Spleen (tissue), 11 donors: ENCODE results near the gene CCDC88A. TPM values are rescaled to one million over a fixed set of nuclear protein-coding genes. Genes with fewer than 3 reads are reported as not detected.
"Not testable (repeated sequence)": the region's sequence is repeated elsewhere in the genome, so short reads cannot be mapped to it uniquely, and the experiment has no call there.

Experiments
- DNase-seq: peaks from one replicate; pipeline ENCODE4 v3.0.0-alpha.2; 2020
- H3K27ac ChIP-seq, 8 donors: fragments of 200-600 bp; sonication (generic) in 7 of 8; 1 replicate in 4 of 8; 2 replicates in 4 of 8; pipeline versions ENCODE4 v1.5.0 to v1.8.0; 2016 to 2021; ENCODE audit warnings: inconsistent platforms in 4 of 8, mild to moderate bottlenecking in 4 of 8, moderate library complexity in 1 of 8
- H3K27me3 ChIP-seq, 7 donors: fragments of 200-600 bp; sonication (generic) in 6 of 7; replicated peaks in 1 of 7; 1 replicate in 4 of 7; 2 replicates in 3 of 7; pipeline versions ENCODE4 v1.5.0 to v1.8.0; 2016 to 2021; ENCODE audit warnings: inconsistent platforms in 3 of 7, mild to moderate bottlenecking in 1 of 7
- H3K36me3 ChIP-seq, 6 donors: fragments of 200-600 bp; sonication (generic) in 5 of 6; 1 replicate in 4 of 6; 2 replicates in 2 of 6; pipeline versions ENCODE4 v1.5.0 to v1.8.0; 2016 to 2021; ENCODE audit warnings: inconsistent platforms in 2 of 6
- H3K4me1 ChIP-seq, 6 donors: fragments of 200-600 bp; sonication (generic) in 5 of 6; 1 replicate in 3 of 6; 2 replicates in 3 of 6; pipeline versions ENCODE4 v1.5.0 to v1.8.0; 2016 to 2021; ENCODE audit warnings: inconsistent platforms in 3 of 6
- H3K4me3 ChIP-seq, 8 donors: fragments of 200-600 bp; sonication (generic) in 7 of 8; 1 replicate in 4 of 8; 2 replicates in 4 of 8; pipeline versions ENCODE4 v1.5.0 to v1.8.0; 2016 to 2021; ENCODE audit warnings: inconsistent platforms in 4 of 8, mild to moderate bottlenecking in 4 of 8, moderate library complexity in 2 of 8
- H3K9me3 ChIP-seq, 8 donors: fragments of 200-600 bp; sonication (generic) in 7 of 8; 1 replicate in 4 of 8; 2 replicates in 4 of 8; pipeline versions ENCODE4 v1.5.0 to v1.8.0; 2016 to 2021; ENCODE audit warnings: inconsistent platforms in 4 of 8
- POLR2A ChIP-seq, 3 donors: fragments of 450-650 bp; IDR thresholded peaks; one replicate each; pipeline ENCODE4 v1.5.1; 2017; ENCODE audit warnings: antibody characterized with exemption in 3 of 3, mild to moderate bottlenecking in 1 of 3
- POLR2AphosphoS5 ChIP-seq, 3 donors: sonication (generic); formaldehyde crosslinking; IDR thresholded peaks; one replicate each; pipeline ENCODE4 v1.5.1; 2017; ENCODE audit warnings: antibody characterized with exemption in 3 of 3
- WGBS, 5 donors: extraction: QIAGEN DNeasy Blood & Tissue Kit in 3 of 5; methylation state at CpG; one replicate each; pipeline versions ENCODE4 v1.1.5 to v1.1.7; 2013 to 2018; 5-methylcytosine and 5-hydroxymethylcytosine counted together
- intact Hi-C: fragments of 100-400 bp; cut with DNase I; formaldehyde crosslinking; loops from one replicate; pipeline ENCODE4 v1.15.0; 2023; ENCODE audit warnings: low total_unique reads
- polyA plus RNA-seq, 3 donors: library from polyadenylated mRNA; stranded (reverse); fragments of 200-250 nt; gene quantifications; one replicate each; pipeline ENCODE4 v1.2.1, GENCODE V29; 2013
- total RNA-seq, 7 donors: library from RNA; depleted of rRNA in 3 of 7; stranded (reverse); fragments of >200 nt in 3 of 7; fragmentation: NEBNext Ultra II Directional in 4 of 7; extraction: Animal tissue kit (Norgen Biotek cat#: 25700) in 4 of 7; gene quantifications; one replicate each; pipeline versions ENCODE4 v1.1.0 to v1.2.1, GENCODE V29; 2016 to 2021
- TF ChIP-seq, protein P1 (sequence below), 11 experiments: fragments of 200-600 bp in 7 of 11; fragments of 450-650 bp in 4 of 11; sonication (generic) in 4 of 11; IDR thresholded peaks in 8 of 11; conservative IDR thresholded peaks in 3 of 11; 1 replicate in 7 of 11; 2 replicates in 4 of 11; pipeline versions ENCODE4 v1.4.0 to v1.8.0; 2016 to 2021; ENCODE audit warnings: antibody characterized with exemption in 11 of 11, inconsistent platforms in 4 of 11, mild to moderate bottlenecking in 1 of 11
- donor health status: healthy with polysubstance abuse.
- donor health status: DM: no; HTN: no; CAD: no; lungs with moderate emphysema.
- donor health status: DM: no; HTN: no; CAD: no.
- donor health status: Bipolar disorder and iron deficiency.
- donor health status: healthy.
- donor health status: DM: no; HTN: no; CAD: no.
- donor health status: DM: yes; HTN: yes; CAD: no.

Gene CCDC88A
- total and polyA plus RNA-seq, 10 donors = 16.4 to 130 (median 77.9) TPM

DNA sequence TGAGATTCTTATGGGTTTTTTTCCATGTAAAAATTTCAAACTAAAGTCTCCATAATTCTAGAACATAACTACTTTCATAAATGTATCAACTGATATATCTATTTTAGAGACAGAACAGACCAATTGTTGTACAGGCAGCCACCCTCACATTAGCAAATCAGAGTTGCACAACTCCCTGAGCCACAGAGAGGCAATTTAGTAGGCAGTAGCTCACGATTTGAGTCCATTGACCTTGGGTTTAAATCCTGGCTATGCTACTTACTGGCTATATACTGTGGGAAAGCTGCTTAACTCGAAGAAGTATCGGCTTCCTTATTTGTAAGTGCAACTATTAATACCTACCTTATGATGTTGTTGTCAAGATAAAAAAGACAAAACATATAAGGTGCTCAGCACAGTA is 166.8 kb downstream of the CCDC88A start:
- TF ChIP-seq POLR2A (IDR thresholded peaks at IDR 0.05) (no peak), POLR2AphosphoS5 (IDR thresholded peaks at IDR 0.05) (no peak)
- TF ChIP-seq, protein P1, sequence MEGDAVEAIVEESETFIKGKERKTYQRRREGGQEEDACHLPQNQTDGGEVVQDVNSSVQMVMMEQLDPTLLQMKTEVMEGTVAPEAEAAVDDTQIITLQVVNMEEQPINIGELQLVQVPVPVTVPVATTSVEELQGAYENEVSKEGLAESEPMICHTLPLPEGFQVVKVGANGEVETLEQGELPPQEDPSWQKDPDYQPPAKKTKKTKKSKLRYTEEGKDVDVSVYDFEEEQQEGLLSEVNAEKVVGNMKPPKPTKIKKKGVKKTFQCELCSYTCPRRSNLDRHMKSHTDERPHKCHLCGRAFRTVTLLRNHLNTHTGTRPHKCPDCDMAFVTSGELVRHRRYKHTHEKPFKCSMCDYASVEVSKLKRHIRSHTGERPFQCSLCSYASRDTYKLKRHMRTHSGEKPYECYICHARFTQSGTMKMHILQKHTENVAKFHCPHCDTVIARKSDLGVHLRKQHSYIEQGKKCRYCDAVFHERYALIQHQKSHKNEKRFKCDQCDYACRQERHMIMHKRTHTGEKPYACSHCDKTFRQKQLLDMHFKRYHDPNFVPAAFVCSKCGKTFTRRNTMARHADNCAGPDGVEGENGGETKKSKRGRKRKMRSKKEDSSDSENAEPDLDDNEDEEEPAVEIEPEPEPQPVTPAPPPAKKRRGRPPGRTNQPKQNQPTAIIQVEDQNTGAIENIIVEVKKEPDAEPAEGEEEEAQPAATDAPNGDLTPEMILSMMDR (IDR thresholded peaks at IDR 0.05 in 8 of 11, conservative IDR thresholded peaks at IDR 0.05 in 3 of 11) = no peak
- H3K4me1 ChIP-seq = no peaks in the 10 kb centered on the region
- intact Hi-C loops = no loop called here
- H3K27ac ChIP-seq = no peak overlapping the region
- no peak overlapping the region for H3K4me3 ChIP-seq
- peaks cover 0 to 98% (median 61%) of the 10 kb centered on the region in 6 donors for H3K36me3 ChIP-seq
- DNase-seq = no peak
- H3K27me3 ChIP-seq = no peaks in the 10 kb centered on the region
- H3K9me3 ChIP-seq = no peaks in the 10 kb centered on the region
- 78 to 93% (median 86%) methylated on average over 3 of the region's 3 CpGs for WGBS, 5 donors

DNA sequence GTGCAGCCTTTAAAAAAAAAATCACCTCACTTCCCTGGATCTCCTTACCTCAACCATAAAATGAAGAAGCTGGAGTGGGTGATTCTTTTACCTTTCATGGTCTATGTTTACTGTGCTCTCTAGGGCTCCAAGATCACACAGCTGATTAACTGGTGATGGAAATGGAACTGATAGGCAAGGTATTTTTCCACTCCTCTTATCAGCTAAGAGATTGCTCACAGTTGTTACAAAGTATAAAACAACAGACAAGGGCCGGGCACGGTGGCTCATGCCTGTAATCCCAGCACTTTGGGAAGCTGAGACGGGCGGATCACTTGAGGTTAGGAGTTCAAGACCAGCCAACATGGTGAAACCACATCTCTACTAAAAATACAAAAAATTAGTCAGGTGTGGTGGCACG is 172.6 kb downstream of the CCDC88A start:
- intact Hi-C loops = no loop called here
- Histone ChIP-seq H3K4me3 (no peak overlapping the region), H3K4me1 (no peaks in the 10 kb centered on the region), H3K9me3 (no peaks in the 10 kb centered on the region), H3K27me3 (no peaks in the 10 kb centered on the region), H3K27ac (no peak overlapping the region), H3K36me3 (peaks cover 0 to 99% (median 65%) of the 10 kb centered on the region in 6 donors)
- 80 to 99% (median 94%) methylated on average over 5 of the region's 5 CpGs for WGBS, 5 donors
- no peak for DNase-seq
- TF ChIP-seq POLR2AphosphoS5 (IDR thresholded peaks at IDR 0.05) (no peak), POLR2A (IDR thresholded peaks at IDR 0.05) (no peak)
- TF ChIP-seq, protein P1 (IDR thresholded peaks at IDR 0.05 in 8 of 11, conservative IDR thresholded peaks at IDR 0.05 in 3 of 11) = no peak

DNA sequence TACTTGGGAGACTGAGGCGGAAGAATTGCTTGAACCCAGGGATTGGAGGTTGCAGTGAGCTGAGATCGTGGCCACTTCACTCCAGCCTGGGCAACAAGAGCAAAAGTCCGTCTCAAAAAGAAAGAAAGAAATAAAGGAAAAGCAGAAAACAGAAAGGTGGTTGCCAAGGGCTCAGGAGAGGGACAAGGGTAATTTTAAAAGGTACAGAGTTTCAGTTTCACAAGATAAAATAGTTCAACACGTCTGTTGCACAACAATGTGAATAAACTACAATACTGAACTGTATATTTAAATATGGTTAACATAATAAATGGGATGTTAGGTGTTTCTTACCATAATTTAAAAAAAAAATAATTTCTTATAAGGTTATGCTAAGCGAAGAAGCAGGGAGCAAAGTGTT is 174.2 kb downstream of the CCDC88A start:
- H3K36me3 ChIP-seq = peaks cover 0 to 99% (median 65%) of the 10 kb centered on the region in 6 donors
- 83 to 93% (median 88%) methylated on average over 5 of the region's 5 CpGs for WGBS, 5 donors

DNA sequence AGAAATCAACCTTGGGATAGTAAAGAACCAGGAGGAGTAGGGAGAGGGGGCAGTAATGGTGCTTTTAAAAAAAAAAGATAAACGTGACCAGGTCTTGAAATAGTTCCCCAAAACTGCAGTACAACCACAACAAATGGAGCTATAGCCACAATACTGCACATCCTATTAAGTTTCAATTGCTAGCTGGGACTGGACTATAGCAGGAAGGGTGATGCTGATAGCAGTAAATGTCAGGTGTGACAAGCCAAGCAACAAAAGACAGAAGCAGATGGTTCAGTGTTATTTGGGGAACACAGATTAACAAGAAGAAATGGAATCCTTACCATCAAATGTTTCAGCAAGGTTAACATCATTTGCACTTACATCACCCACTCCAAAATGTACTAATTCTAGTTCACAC is 177.0 kb downstream of the CCDC88A start:
- Histone ChIP-seq H3K36me3 (peaks cover 0 to 100% (median 62%) of the 10 kb centered on the region in 6 donors), H3K27ac (no peak overlapping the region), H3K4me1 (no peaks in the 10 kb centered on the region), H3K4me3 (no peak overlapping the region), H3K9me3 (no peaks in the 10 kb centered on the region), H3K27me3 (no peaks in the 10 kb centered on the region)
- intact Hi-C loops = no loop called here
- TF ChIP-seq, protein P1 (IDR thresholded peaks at IDR 0.05 in 8 of 11, conservative IDR thresholded peaks at IDR 0.05 in 3 of 11) = no peak
- TF ChIP-seq POLR2AphosphoS5 (IDR thresholded peaks at IDR 0.05) (no peak), POLR2A (IDR thresholded peaks at IDR 0.05) (no peak)
- 43 to 68% (median 56%) methylated on average over 1 of the region's 1 CpG for WGBS, 5 donors
- no peak for DNase-seq

More for the DNA sequence above, 174.2 kb downstream of the CCDC88A start:
- no peaks in the 10 kb centered on the region for H3K27me3 ChIP-seq
- H3K9me3 ChIP-seq = no peaks in the 10 kb centered on the region
- no peak overlapping the region for H3K4me3 ChIP-seq
- intact Hi-C loops = no loop called here
- TF ChIP-seq, protein P1 (IDR thresholded peaks at IDR 0.05 in 8 of 11, conservative IDR thresholded peaks at IDR 0.05 in 3 of 11) = no peak
- TF ChIP-seq POLR2A (IDR thresholded peaks at IDR 0.05) (no peak), POLR2AphosphoS5 (IDR thresholded peaks at IDR 0.05) (no peak)
- H3K4me1 ChIP-seq = no peaks in the 10 kb centered on the region
- H3K27ac ChIP-seq = no peak overlapping the region
- DNase-seq = no peak

DNA sequence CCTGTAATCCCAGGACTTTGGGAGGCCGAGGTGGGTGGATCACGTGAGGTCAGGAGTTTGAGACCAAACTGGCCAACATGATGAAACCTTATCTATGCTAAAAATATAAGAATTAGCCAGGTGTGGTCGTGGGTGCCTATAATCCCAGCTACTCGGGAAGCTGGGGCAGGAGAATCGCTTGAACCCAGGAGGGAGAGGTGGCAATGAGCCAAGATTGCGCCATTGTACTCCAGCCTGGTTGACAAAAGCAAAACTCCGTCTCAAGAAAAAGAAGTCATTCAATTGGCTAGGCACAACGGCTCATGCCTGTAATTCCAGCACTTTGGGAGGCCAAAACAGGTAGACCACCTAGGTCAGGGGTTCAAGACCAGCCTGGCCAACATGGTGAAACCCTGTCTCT is 178.1 kb downstream of the CCDC88A start:
- intact Hi-C loops, H3K4me1 ChIP-seq, H3K9me3 ChIP-seq, H3K27ac ChIP-seq, DNase-seq, H3K4me3 ChIP-seq, H3K27me3 ChIP-seq: not testable (repeated sequence)
- 87 to 97% (median 92%) methylated on average over 8 of the region's 8 CpGs for WGBS, 5 donors
- peaks cover 0 to 100% (median 65%) of the 10 kb centered on the region in 6 donors for H3K36me3 ChIP-seq
